ENCODE data around the gene ASTN2. TPM values are rescaled to one million over a fixed set of nuclear protein-coding genes. Genes with fewer than 3 reads are reported as not detected.

The ASTN2 gene
- total RNA-seq, 6 experiments from 2014 or later, result 0.91 to 3.1 (median 2.5) TPM

DNA sequence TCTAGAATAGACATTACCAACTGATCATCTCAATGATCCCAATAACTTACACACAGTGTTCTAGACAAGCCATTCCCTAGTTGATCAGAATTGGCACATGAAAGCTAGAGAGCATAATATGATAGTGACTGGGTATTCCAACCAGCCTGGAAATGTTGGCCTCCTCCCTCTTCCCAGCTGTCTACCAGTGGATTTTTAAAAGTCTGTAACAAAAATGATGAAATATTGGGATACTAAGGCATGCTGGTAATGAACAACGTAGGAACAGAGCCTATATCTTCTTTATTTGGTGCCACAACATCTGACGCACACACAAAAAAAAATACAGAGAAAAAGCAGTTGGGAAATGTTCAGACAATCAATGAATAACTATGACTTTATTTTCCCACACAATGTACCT is 692.9 kb downstream of the ASTN2 start:
- no peak overlapping the region for H3K4me3 ChIP-seq
- H3K4me1 ChIP-seq, result no peaks in the 10 kb centered on the region
- no peak for TF ChIP-seq POLR2A (IDR thresholded peaks at IDR 0.05)
- TF ChIP-seq, protein P1, sequence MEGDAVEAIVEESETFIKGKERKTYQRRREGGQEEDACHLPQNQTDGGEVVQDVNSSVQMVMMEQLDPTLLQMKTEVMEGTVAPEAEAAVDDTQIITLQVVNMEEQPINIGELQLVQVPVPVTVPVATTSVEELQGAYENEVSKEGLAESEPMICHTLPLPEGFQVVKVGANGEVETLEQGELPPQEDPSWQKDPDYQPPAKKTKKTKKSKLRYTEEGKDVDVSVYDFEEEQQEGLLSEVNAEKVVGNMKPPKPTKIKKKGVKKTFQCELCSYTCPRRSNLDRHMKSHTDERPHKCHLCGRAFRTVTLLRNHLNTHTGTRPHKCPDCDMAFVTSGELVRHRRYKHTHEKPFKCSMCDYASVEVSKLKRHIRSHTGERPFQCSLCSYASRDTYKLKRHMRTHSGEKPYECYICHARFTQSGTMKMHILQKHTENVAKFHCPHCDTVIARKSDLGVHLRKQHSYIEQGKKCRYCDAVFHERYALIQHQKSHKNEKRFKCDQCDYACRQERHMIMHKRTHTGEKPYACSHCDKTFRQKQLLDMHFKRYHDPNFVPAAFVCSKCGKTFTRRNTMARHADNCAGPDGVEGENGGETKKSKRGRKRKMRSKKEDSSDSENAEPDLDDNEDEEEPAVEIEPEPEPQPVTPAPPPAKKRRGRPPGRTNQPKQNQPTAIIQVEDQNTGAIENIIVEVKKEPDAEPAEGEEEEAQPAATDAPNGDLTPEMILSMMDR (IDR thresholded peaks at IDR 0.05), result no peak
- no peak for ATAC-seq
- no peak for DNase-seq
- intact Hi-C loops (cut with DNase I), result no loop called here
- no peaks in the 10 kb centered on the region for H3K27me3 ChIP-seq
- WGBS (ENCODE audit: insufficient coverage, low coverage, low lambda C conversion rate, missing lambda C conversion rate), result 63% methylated on average over 2 of the region's 2 CpGs
- no peaks in the 10 kb centered on the region for H3K36me3 ChIP-seq
- no peaks in the 10 kb centered on the region for H3K9me3 ChIP-seq
- no peak overlapping the region for H3K27ac ChIP-seq

DNA sequence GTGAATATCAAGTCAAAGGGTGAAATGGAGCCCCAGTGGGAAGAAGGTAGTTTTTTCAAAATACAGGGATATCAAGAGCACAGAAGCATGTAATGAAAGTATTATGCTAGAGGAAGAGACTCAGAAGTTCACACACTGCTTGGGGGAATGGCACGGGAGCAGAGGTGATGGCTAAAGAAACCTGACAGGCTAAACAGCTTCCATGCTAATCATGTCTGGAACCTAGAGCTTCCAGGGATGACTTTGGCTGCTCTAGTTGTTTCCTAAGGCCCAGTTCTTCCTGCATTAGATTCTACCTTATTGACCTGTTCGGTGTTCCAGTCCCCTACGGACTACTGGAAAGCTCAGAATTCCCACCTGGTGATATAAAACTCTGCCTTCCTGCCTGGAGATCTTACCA is 693.4 kb downstream of the ASTN2 start:
- TF ChIP-seq, protein P1 (IDR thresholded peaks at IDR 0.05), result no peak
- no peak for TF ChIP-seq POLR2A (IDR thresholded peaks at IDR 0.05)
- H3K36me3 ChIP-seq, result no peaks in the 10 kb centered on the region
- 100% methylated on average over 1 of the region's 3 CpGs for WGBS (ENCODE audit: insufficient coverage, low coverage, low lambda C conversion rate, missing lambda C conversion rate)
- H3K9me3 ChIP-seq, result no peaks in the 10 kb centered on the region
- no peaks in the 10 kb centered on the region for H3K27me3 ChIP-seq
- no peak overlapping the region for H3K4me3 ChIP-seq
- ATAC-seq (no peak), DNase-seq (no peak)
- H3K27ac ChIP-seq, result no peak overlapping the region
- H3K4me1 ChIP-seq, result no peaks in the 10 kb centered on the region
- intact Hi-C loops (cut with DNase I), result no loop called here

DNA sequence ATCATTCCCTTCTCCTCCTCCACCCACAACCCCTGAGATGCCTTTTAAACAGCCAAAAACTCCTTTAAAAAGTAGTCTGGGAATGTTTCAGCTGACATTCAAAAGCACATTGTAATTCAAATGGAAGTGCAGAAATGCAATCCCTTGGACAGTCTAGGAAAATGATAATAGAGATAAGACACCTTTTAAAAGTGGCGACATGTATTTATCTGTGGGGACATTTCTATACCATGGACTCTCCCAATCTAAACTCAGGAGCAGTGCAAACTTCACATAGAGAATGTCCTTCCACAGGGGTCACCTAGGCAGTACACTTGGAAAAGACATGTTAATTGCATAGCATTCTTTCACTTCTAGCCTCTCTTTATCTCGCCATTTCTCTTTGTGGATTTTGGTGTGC is 694.7 kb downstream of the ASTN2 start:
- Histone ChIP-seq H3K4me3 (no peak overlapping the region), H3K27me3 (no peaks in the 10 kb centered on the region), H3K4me1 (no peaks in the 10 kb centered on the region), H3K9me3 (no peaks in the 10 kb centered on the region), H3K27ac (no peak overlapping the region), H3K36me3 (no peaks in the 10 kb centered on the region)
- DNase-seq (no peak), ATAC-seq (no peak)
- WGBS (ENCODE audit: insufficient coverage, low coverage, low lambda C conversion rate, missing lambda C conversion rate), result 86% methylated on average over 2 of the region's 2 CpGs
- intact Hi-C loops (cut with DNase I), result no loop called here
- TF ChIP-seq POLR2A (IDR thresholded peaks at IDR 0.05), result no peak
- TF ChIP-seq, protein P1 (IDR thresholded peaks at IDR 0.05), result no peak

DNA sequence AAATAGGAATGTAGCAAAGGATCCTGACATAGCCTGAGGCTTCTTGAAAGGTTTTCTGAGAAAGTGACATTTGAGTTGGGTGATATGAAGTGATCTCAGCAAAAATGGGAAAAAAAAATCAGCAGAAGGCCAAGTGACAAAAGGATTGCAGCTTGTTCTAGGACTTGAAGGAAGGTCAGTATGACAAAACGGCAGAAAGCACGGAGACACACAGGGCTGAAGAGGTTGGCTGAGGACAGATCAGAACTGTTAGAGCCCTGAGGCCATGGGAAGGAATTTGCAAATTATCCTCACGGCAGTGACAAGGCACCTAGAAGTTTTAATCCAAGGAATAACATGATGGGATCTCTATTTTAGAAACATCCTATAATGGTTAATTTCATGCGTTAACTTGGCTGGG is 696.7 kb downstream of the ASTN2 start:
- no peaks in the 10 kb centered on the region for H3K27me3 ChIP-seq
- intact Hi-C loops (cut with DNase I), result no loop called here
- H3K4me1 ChIP-seq, result no peaks in the 10 kb centered on the region
- no peaks in the 10 kb centered on the region for H3K9me3 ChIP-seq
- no peak for ATAC-seq
- no peak for DNase-seq
- H3K27ac ChIP-seq, result no peak overlapping the region
- TF ChIP-seq, protein P1 (IDR thresholded peaks at IDR 0.05), result no peak
- no peak for TF ChIP-seq POLR2A (IDR thresholded peaks at IDR 0.05)
- no peaks in the 10 kb centered on the region for H3K36me3 ChIP-seq
- no peak overlapping the region for H3K4me3 ChIP-seq
- WGBS (ENCODE audit: insufficient coverage, low coverage, low lambda C conversion rate, missing lambda C conversion rate), result 93% methylated on average over 4 of the region's 4 CpGs

DNA sequence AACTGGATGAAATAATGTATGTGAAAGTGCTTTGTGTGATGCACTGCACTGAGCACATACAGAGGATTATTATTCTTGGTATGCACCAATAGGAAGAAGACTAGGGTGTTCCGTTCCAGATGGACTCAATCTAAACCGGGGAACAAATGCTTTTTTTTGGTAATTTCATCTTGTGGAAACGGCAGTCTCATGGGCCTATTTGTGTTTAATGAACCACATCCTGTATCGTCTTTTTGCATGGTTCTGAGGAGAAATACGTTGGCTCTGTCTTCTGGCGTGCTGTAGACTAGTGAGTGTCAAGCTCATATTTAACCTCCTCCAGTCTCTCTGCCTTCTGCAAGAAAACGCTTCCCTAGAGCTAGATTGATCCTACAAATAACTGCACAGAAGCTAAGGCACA is 697.7 kb downstream of the ASTN2 start:
- no peaks in the 10 kb centered on the region for H3K4me1 ChIP-seq
- no peaks in the 10 kb centered on the region for H3K9me3 ChIP-seq
- no peaks in the 10 kb centered on the region for H3K36me3 ChIP-seq
- ATAC-seq, result no peak
- H3K27me3 ChIP-seq, result no peaks in the 10 kb centered on the region
- WGBS (ENCODE audit: insufficient coverage, low coverage, low lambda C conversion rate, missing lambda C conversion rate), result 61% methylated on average over 7 of the region's 7 CpGs
- TF ChIP-seq POLR2A (IDR thresholded peaks at IDR 0.05), result no peak
- TF ChIP-seq, protein P1 (IDR thresholded peaks at IDR 0.05), result no peak
- intact Hi-C loops (cut with DNase I), result no loop called here
- no peak for DNase-seq
- H3K4me3 ChIP-seq, result no peak overlapping the region
- H3K27ac ChIP-seq, result no peak overlapping the region

Measured in right lobe of liver (tissue), 6 donors.